HG03457 (cell line): Measurements from ENCODE around the gene MBD5.

Experiments
- ATAC-seq: cut with Tn5 transposase; IDR thresholded peaks from one replicate; pipeline ENCODE4 v1.9.1; 2021; ENCODE audit warnings: moderate number of reproducible peaks; ENCODE audit not compliant: unreplicated experiment

MBD5 gene

DNA sequence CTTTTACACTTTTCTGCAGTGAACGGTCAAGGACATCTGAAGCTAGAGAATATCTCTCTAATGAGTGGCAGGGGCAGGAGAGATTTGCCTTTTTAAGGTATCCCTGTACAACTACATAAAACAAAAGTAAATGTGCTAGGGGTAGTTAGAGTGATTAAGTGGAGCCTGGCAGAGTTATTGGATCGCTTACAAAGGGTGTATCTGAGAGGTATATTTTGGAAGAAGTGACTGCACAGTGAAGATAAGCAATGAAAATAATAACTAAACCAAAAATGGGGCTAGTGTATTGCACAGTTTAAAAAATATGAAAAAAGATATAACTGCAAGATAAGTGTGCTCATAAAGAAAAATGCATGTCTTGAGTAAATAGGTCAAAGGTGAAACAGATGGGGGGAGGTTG, 430.2 kb downstream of the MBD5 start:
- no peak for ATAC-seq

DNA sequence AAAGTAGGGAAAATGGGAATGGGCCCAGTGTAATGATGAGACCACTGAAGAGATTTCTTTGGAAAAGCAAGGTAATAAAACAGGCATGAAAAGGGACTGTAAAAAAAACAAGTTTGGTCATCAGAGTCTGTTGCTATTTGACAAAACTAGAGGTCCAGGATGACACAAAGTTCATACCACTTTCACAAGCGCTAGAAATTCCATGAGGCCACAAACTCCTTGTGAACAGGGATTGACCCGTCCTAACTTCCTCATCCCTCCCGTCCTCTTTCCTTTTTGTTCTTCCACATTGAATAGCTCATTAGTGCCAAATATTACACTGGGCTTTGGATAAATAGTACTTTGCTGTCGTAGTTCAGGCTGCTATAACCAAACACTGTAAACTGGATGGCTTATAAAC, 434.9 kb downstream of the MBD5 start:
- ATAC-seq: no peak

GRCh38 chr2:148458171-148458570, 437.3 kb downstream of the MBD5 start:
- ATAC-seq: no peak

- ATAC-seq: no peak
Measured at GRCh38 chr2:148459377-148459778, 438.5 kb downstream of the MBD5 start.

GRCh38 chr2:148461876-148462275, 441.0 kb downstream of the MBD5 start:
- ATAC-seq: no peak

DNA sequence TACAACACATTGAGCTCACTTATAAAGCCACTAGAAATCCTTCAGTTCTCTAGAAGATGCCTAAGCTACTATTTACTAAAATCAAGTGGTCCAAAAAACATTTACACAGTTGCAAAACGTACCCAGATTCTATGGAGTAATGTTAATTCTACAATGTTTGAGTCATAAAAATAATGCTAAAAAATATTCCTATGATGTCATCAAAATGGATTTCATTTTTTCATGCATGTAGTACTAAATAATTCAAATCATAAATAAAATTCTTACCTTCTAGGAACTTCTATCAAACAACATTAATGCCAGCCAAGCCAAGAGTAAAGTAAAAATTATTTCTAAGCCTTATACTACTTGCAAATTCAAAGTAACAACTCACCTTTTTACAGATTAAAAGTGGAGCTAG, 454.7 kb downstream of the MBD5 start:
- ATAC-seq: no peak

DNA sequence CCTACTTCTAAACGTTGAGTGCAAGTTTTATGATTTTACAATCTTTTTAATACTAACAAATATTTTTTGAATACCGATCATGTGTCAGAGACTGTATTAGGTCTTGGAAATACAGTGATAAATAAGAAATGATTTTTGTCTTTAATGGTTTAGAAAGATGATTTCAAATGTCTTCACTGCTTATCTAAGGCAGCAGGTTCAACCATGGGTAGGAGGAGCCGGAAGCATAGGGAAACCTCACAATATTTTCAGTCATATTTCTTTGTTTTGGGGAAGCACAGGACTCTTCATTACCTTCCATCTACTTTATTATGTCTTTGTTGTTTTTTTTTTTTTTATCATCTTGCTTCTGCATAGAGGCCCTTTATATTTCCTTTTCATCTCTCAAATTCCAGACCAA, 458.5 kb downstream of the MBD5 start:
- ATAC-seq: no peak

- ATAC-seq: no peak
Measured at GRCh38 chr2:148483665-148484064, 462.8 kb downstream of the MBD5 start.

DNA sequence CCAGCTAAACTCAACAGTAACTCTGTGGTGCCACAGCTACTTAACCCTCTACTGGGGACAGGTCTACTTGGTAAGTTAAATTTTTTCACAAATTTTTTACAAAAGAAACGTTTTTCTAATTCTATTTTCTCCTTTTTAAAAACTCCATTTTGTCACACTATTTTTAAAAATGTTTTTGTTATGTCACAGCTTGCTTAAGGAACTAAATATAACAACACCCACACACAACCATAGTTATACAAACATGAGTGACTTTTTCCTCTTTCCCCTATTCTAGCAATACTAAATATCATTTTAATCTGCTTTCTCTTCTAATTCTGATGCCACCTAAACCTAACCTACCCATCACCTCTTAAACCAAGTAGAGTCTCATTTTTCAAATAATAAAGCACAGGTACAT, 463.2 kb downstream of the MBD5 start:
- ATAC-seq: no peak

DNA sequence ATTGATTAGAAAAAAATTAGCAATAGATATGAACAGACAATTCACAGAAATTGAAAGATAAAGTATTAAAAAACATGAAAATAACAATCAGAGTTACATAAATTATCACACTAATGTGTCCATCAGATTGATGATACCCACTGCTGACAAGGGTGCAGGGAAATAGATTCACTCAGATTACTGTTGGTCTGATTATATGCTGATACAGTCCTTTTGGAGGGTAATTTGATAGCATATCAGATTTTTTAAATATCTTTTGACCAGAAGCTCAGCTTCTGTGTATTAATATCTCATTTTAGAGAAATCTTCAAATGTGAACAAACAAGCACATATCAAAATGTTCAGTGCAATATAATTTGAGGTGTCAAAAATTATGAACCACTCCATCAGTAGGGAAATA, 465.8 kb downstream of the MBD5 start:
- ATAC-seq: no peak

DNA sequence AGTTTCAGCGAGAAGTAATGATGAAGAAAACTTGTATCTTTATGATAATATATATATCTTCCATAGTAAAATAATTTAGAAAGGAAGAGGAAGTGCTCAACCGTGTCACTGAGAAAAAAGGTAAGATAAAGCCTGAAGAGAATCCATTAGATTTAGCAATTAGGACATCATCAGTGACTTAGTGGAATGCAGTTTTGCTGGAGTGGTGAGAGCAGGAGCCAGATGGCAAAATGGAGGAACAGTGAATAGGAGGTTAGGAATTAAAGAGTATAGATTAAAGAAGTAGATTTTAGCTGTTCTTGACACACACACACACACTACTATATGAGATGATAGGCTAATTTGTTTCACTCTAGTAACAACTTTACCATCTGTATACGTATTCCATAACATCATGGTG, 466.5 kb downstream of the MBD5 start:
- ATAC-seq: no peak

- ATAC-seq: no peak
Measured at GRCh38 chr2:148490840-148491439, 470.0 kb downstream of the MBD5 start.

DNA sequence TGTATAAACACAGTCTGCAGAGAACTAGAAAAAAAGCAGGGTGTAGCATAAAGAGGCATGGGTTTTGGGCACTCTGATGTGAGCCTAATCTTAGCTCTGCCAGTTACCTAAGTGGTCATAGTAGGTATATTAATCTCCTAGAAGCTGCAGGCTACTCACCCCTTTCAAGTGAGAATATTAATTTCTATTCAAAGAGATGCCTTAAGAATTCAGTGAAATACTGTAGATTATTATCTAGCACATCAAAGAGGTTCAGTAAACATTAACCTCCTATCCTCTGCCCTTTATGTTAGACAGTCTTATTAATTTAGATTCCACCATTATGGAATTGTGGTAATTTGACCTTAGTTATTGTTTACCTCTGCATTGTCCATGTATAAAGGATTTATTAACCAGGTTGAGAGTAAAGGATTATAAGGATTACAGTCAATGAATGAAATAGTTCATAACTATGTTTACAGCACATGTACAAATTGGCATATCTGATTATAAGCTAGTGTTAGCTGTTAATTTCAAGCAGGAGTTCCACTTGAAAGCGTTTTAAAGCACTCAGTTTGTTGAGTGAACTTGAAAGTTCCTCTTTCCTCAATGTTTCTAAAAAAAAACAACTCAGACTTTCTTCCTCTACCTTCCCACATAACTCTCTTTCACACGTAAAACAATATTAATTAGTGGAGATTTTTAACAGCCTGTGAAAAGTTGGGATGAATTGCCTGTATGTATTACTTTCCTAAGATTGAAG, 473.1 kb downstream of the MBD5 start:
- peak; percentile 62 for ATAC-seq

DNA sequence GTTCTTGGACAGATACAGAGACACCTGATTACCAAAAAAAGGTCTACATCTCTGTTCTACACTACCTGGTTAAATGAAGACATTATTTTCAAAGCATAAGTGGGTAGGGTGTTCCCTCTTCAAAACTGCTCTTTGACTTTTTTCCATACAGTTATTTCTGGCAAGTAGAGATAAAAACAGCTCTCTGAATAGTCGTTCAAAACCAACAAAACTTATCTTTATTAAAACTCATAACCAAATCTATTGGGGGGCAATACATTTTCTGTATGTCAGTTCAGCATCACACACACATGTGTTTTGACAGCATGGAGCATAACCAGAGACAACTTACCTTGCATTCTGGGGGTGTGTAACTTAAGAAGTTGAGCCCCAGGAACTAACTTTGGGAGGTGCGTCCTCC, 474.7 kb downstream of the MBD5 start:
- ATAC-seq: no peak

DNA sequence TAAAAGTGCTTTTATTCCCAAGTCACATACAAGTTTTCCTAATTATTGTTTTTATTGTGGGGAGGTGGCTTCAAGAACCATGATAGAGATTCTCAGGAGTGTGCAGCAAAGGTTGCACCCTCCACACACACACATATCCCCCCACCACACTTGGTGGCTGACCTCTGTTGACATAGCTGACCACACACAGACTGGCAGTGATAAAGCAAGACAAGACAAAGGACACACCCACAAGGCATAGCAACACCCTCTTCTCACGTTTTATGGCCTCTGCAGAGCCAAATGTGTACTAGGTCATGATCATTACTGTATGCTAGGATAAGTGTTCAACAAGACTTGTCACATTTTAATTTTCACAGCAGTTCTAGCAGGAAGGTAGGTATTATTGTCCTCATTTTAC, 480.7 kb downstream of the MBD5 start:
- no peak for ATAC-seq

- no peak for ATAC-seq
Measured at GRCh38 chr2:148503516-148503915, 482.6 kb downstream of the MBD5 start.

- ATAC-seq: no peak
Measured at GRCh38 chr2:148507970-148508369, 487.1 kb downstream of the MBD5 start.

DNA sequence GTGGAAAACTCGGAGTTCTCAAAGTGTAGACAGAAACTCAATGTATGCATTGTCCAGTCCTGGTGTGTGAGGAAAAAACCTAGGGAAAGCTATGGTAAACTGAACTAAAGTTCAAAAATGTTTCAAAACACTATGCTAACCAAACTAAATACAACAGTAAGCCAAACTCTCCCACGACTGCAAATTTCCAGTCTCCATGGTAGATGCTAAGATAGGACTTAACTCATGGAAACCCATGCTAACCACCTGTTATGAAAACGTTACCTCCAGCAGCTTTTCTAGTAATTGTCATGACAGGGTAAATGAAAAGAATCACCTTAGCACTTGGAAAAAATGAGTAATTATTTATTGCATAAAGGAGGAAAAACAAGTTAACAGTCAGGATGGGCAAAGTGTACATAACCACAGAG, 488.0 kb downstream of the MBD5 start:
- ATAC-seq: no peak

DNA sequence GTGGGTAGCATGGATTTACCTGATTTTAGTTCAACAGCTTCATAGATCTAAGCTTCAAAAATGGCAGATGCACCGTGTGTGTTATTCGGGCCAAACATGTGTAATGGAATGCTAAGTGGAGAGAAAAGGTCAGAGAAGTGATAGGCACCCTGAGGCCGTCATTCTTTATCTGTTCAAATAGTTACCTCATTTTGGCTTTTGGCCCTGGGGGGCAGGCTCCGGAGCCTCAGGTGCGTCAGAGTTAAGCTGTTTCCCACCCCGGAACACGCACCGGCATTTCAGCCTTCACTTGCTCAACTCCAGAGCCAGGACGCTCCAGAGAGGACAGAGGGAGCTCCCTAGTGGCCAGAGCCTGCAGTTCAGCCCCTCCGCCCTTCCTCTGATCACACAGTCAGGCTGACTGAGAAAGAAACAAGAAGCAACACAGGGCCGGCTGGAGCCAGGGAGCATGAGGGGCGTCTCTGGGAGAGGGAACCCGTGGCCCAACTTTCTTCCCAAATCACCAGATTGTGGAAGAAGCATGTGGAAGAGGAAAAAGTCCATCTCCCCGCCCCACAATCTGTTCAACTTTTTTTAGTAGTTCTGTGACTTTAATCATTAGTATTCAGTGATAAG, 488.5 kb downstream of the MBD5 start:
- ATAC-seq: peak; percentile 100

DNA sequence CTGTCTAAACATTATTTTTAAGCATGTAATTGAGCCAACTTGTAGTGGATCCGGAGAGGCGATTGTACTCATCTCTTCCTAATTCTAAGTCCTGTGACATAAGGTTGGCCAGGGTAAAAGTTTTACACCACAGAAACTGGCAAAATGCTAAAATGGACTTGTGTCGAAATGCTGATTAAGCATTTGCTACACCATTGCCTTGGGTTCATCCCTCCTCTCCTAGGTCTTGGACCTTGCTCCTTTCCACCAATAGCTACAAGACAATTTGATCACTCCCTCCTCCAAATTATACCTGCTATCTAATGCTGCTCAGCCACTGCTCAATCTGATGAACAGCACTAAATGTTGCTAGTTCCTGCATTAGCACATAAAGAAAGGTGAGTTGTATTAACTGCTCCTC, 491.0 kb downstream of the MBD5 start:
- ATAC-seq: no peak

DNA sequence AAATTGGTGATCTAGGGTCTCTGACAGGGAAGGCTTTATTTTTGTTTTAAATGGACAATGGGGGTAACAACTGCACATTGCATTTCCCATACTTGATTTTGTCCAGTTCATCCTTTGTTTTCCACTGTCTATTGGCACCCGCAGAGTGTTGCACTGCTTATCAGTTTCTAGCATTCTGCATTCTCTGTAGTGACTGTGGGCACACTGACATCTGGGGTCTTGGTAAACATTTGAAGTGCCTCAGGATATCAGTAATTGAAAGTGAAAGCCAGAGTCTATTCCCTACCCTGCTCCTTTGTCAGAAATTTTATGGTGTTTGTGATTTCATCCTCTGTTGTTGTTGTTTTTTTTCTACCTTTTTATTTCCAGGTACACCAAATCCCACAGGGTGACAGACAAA, 491.6 kb downstream of the MBD5 start:
- ATAC-seq: no peak

GRCh38 chr2:148513427-148513826, 492.5 kb downstream of the MBD5 start:
- no peak for ATAC-seq
